ENCODE results near the gene PSMA5.

PSMA5 gene

DNA sequence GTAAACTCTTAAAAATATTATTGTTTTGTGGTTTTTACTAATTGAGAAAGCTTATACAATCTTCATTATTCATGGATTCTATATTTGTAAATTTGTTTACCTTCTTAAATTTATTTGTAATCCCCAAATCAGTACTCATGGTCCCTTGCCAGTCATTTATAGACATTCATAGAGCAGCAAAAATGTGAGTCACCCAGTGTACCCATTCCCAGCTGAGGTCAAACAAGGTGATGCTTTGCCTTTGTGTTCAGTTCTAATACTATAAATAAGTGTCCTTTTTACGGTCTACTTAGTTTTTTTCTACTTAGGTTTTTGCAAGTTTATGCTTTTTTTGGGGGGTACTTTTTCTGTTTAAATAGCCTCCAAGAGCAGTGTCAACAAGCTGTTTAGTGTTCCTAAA is 64.6 kb downstream of the PSMA5 start:
- DNase-seq = no peak

DNA sequence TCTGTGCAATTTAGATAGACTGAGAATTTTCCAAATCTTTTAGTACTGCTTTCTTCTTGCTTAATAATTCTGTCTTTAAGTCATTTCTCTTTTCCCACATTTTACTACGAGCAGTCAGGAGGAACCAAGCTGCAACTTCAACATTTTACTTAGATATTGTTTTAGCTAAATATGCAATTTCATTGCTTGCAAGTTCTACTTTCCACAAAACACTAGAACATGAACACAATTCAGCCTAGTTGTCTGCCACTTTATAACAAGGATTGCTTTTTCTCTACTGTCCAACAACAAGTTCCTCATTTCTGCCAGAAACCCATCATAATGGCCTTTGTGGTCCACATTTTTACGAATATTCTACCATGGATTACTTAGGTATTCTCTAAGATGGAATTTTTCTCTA is 65.2 kb downstream of the PSMA5 start:
- DNase-seq = no peak

DNA sequence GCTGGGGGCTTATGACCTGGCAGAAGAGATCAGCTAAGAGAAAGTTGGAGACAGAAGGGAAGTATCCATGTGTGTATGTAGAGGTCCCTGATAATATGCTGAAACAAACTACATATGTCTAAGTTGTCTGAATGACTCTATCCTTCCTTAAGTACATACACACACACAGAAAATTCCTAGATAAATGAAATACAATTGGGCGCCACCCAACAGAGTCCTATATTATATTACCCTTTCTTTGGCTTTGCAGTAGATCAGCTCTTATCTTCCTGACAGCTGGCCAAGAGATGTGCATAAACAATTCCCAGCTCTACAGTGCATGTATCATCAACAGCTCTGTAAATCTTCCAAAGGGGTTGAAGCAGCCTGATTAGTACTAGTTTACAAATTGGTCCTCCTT is 68.6 kb downstream of the PSMA5 start:
- DNase-seq = no peak

DNA sequence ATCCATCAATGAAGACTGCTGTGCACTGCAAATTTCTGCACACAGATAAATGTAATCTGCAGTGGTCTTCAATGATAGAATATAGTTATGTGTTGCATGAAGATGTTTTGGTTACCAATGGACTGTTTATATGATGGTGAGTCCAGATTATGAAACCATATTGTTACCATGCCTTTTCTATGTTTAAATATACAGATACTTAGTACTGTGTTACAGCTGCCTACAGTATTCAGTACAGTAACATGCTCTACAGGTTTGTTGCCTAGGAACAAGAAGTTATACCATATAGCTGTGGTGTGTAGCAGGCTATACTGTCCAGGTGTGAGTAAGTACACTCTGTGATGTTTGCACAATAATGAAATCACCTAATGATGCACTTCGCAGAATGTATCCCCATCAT is 69.3 kb downstream of the PSMA5 start:
- no peak for DNase-seq

DNA sequence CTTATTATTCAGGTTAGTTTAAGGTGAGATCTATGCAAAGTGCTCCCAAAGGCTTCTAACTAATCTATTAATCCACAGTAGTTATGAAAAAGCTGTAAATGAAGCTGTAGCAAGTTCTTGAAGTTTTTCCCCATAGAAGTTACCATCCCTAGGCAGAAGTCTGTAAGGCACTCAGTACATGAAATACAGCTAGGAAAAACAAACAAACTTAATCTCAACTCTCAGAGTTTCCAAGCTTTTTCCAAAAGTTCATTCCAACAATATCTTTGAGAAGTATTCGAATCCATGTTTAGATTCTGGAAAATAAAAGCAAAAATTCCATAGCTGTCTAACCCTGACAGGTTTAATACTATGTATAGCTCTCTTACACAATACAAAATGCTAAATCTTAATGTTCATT is 69.7 kb downstream of the PSMA5 start:
- no peak for DNase-seq

DNA sequence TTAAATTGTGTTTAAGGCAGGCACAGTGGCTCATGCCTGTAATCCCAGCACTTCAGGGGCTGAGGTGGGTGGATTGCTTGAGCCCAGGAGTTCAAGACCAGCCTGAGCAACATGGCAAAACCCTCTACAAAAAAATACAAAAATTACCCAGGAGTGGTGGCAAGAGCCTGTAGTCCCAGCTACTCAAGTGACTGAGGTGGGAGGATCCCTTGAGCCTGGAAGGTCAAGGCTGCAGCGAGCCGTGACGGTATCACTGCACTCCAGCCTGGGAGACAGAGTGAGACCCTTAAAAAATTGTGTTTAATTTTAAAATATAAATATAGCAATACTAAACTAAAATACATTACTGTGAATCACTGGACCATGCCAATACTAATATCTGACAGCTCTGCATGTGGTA is 71.3 kb downstream of the PSMA5 start:
- DNase-seq = no peak

DNA sequence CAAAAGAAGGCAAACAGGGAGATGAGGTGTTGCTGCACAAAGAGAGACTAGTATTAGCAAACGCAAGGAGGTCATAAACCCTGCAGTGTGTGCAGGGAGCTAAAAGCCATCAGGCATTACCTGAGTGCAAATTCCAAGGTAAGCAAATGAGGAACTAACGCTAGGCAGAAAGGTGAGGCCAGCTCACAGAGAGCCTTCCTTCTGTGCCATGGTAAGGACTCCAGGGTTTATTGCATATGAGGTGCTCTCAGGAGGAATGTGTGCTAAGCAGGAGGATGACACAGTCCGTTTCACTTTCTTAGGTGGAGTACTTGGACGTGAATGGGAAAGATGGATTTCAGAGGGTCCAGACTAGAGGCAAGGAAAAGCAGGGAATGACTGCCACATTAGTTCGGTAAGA is 74.8 kb downstream of the PSMA5 start:
- DNase-seq = no peak

DNA sequence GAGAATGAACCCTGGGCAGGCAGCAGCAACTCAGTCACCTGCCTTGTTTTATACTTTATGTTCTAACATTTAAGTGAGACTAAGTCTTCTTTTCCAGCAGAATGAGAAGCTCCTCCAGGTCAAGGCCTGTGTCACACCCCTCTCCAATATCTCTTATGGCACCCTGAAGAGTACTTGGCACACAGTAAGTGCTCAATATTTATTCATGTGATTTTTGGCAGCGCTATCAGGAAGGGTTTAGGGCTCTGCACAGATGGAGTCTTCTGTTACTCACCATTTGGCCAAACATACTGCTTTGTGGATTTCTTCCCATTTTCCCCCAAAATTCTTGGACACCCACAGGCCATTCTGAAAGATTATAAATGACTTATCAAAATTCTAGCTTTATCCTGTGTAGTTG is 75.6 kb downstream of the PSMA5 start:
- DNase-seq = no peak

DNA sequence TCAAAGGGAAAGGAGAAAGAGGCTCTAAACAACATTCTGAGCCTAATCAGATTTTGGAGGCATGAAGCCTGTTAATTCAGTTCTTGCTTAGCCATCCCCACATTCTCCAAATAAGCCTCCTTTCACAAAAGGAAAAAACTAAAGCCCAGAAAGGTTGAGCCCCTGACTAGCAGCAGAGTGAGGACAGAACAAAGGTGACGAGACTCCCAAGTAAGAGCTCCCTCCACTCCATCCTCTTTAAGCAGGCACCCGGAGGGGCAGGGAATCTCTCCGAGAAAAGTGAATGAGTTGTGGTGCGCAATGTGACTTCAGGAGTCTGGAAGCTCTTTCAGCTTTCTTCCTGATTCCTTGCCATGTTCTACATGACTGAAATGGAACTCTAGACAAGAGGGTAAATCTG is 76.1 kb downstream of the PSMA5 start:
- no peak for DNase-seq

Data from RPMI8226 (cell line).